Dendritic cell treated with granulocyte-macrophage colony-stimulating factor and Interleukin-4, amounts not matched to agents 40 ng/mL and 50 ng/mL, for 4 days (primary cell): ENCODE results near the gene RBM7.

ENCODE experiments used
- H3K27ac Mint-ChIP-seq: one replicate; pipeline ENCODE4 v1.8.0; 2022; ENCODE audit warnings: mild to moderate bottlenecking, mixed read lengths
- H3K27me3 Mint-ChIP-seq: one replicate; pipeline ENCODE4 v1.8.0; 2022; ENCODE audit warnings: mild to moderate bottlenecking, mixed read lengths
- H3K36me3 Mint-ChIP-seq: one replicate; pipeline ENCODE4 v1.8.0; 2022; ENCODE audit warnings: low read depth, mixed read lengths
- H3K4me1 Mint-ChIP-seq: one replicate; pipeline ENCODE4 v1.8.0; 2022; ENCODE audit warnings: low read depth, mixed read lengths
- H3K4me3 Mint-ChIP-seq: one replicate; pipeline ENCODE4 v1.8.0; 2022; ENCODE audit warnings: mild to moderate bottlenecking, moderate library complexity, mixed read lengths
- H3K9me3 Mint-ChIP-seq: one replicate; pipeline ENCODE4 v1.8.0; 2022; ENCODE audit warnings: mixed read lengths
- intact Hi-C: fragments of 100-400 bp; cut with micrococcal nuclease; formaldehyde crosslinking; loops from one replicate; pipeline ENCODE4 v1.15.0; 2022

Gene RBM7

GRCh38 chr11:114412946-114413345 is 12.5 kb downstream of the RBM7 start:
- no peaks in the 10 kb centered on the region for H3K4me1 Mint-ChIP-seq
- H3K4me3 Mint-ChIP-seq = no peak overlapping the region
- intact Hi-C loops = no loop called here
- H3K36me3 Mint-ChIP-seq = peaks cover 32% of the 10 kb centered on the region
- H3K9me3 Mint-ChIP-seq = no peaks in the 10 kb centered on the region
- no peak overlapping the region for H3K27ac Mint-ChIP-seq
- H3K27me3 Mint-ChIP-seq = no peaks in the 10 kb centered on the region

GRCh38 chr11:114413958-114414357 is 13.5 kb downstream of the RBM7 start:
- Mint-ChIP-seq H3K27me3 (no peaks in the 10 kb centered on the region), H3K4me1 (no peaks in the 10 kb centered on the region), H3K4me3 (no peak overlapping the region), H3K9me3 (no peaks in the 10 kb centered on the region), H3K27ac (no peak overlapping the region), H3K36me3 (peaks cover 31% of the 10 kb centered on the region)
- intact Hi-C loops = no loop called here

DNA sequence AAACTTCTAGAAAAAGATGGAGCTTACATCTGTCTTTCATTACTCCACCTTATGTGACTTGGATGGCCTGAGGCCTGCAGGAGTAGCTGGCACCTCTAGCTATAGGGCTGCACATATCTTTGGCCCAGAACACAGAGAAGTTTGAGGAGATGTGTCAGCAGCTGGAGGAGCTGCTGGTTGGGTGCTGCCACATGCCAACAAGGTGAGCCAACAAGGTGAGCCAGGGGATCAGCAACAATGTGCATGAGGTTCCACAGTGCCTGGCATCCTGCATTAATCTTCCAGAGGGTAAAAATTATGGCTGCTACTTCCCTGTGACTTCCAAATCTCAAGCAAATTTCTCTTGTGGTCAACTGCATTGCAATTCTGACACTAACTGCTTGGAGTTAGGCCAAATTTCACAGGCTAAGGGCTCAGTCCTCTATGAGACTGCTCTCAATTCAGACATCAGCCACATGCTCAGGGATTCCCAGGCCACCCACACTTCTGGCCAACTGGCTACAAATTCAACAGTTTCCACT is 16.0 kb downstream of the RBM7 start:
- peaks cover 12% of the 10 kb centered on the region for H3K36me3 Mint-ChIP-seq
- H3K27me3 Mint-ChIP-seq = no peaks in the 10 kb centered on the region
- intact Hi-C loops = no loop called here
- no peak overlapping the region for H3K4me3 Mint-ChIP-seq
- no peaks in the 10 kb centered on the region for H3K4me1 Mint-ChIP-seq
- H3K9me3 Mint-ChIP-seq = no peaks in the 10 kb centered on the region
- no peak overlapping the region for H3K27ac Mint-ChIP-seq

GRCh38 chr11:114426280-114426679 is 25.8 kb downstream of the RBM7 start:
- Mint-ChIP-seq H3K4me1 (no peaks in the 10 kb centered on the region), H3K9me3 (no peaks in the 10 kb centered on the region), H3K4me3 (no peak overlapping the region), H3K36me3 (no peaks in the 10 kb centered on the region), H3K27ac (no peak overlapping the region), H3K27me3 (no peaks in the 10 kb centered on the region)
- intact Hi-C loops = no loop called here

DNA sequence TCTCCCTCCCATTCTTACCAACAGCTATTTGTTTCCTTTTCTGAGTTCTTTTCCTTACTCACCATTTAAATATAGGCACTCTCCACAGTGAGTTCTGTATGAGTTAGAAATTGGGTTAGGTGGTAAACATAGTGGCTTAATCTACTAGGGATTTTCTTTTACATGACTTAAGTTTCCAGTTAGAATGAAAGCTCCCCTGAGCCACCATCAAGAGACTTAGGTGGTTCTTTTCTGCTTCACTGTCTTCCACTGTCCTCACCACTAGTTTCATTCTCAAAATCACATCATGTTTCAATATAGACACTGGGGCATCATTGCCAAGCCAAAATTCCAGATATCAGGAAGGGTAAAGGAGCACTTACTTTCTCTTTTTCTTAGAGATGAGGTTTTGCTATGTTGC is 29.8 kb downstream of the RBM7 start:
- H3K9me3 Mint-ChIP-seq = no peaks in the 10 kb centered on the region
- H3K27ac Mint-ChIP-seq = no peak overlapping the region
- H3K36me3 Mint-ChIP-seq = no peaks in the 10 kb centered on the region
- intact Hi-C loops = no loop called here
- no peak overlapping the region for H3K4me3 Mint-ChIP-seq
- no peaks in the 10 kb centered on the region for H3K27me3 Mint-ChIP-seq
- H3K4me1 Mint-ChIP-seq = peaks cover 6% of the 10 kb centered on the region

- Mint-ChIP-seq H3K27me3 (no peaks in the 10 kb centered on the region), H3K4me1 (peaks cover 6% of the 10 kb centered on the region), H3K27ac (no peak overlapping the region), H3K36me3 (no peaks in the 10 kb centered on the region), H3K4me3 (no peak overlapping the region), H3K9me3 (no peaks in the 10 kb centered on the region)
- intact Hi-C loops = no loop called here
These were observed 32.4 kb downstream of the RBM7 start for GRCh38 chr11:114432893-114433292.

GRCh38 chr11:114433376-114433775 is 32.9 kb downstream of the RBM7 start:
- Mint-ChIP-seq H3K4me3 (no peak overlapping the region), H3K36me3 (no peaks in the 10 kb centered on the region), H3K4me1 (peaks cover 6% of the 10 kb centered on the region), H3K9me3 (no peaks in the 10 kb centered on the region), H3K27me3 (no peaks in the 10 kb centered on the region), H3K27ac (no peak overlapping the region)
- intact Hi-C loops = no loop called here

DNA sequence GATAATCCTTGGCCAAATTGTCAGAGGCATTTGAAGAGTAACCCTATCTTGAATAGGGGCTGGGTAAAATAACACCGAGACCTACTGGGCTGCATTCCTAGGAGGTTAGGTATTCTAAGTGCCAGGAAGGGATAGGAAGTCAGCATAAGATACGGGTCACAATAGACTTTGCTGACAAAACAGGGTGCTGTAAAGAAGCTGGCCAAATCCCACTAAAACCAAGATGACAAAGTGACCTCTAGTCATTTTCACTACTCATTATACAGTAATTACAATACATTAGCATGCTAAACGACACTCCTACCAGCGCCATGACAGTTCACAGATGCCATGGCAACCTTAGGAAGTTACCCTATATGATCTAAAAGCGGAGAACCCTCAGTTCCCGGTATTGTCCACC is 37.8 kb downstream of the RBM7 start:
- H3K36me3 Mint-ChIP-seq = peaks cover 9% of the 10 kb centered on the region
- no peaks in the 10 kb centered on the region for H3K9me3 Mint-ChIP-seq
- H3K27me3 Mint-ChIP-seq = no peaks in the 10 kb centered on the region
- H3K4me3 Mint-ChIP-seq = no peak overlapping the region
- intact Hi-C loops = loop anchor here (5.0 kb wide), 1 partner anchor 96 kb away; no protein-coding TSS in a partner anchor
- H3K27ac Mint-ChIP-seq = no peak overlapping the region
- H3K4me1 Mint-ChIP-seq = peaks cover 15% of the 10 kb centered on the region

GRCh38 chr11:114439229-114440120 is 39.0 kb downstream of the RBM7 start, which contains the start of gene REXO2:
Gene REXO2 (plus strand): TSS chr11:114439467. CDS start chr11:114439529, 62 bp downstream.
- H3K36me3 Mint-ChIP-seq = peaks cover 9% of the 10 kb centered on the region
- H3K27ac Mint-ChIP-seq = peak within 1 kb of the TSS; percentile 79
- intact Hi-C loops = loop anchor here (1.0 to 5.0 kb wide), 2 partner anchors 38 to 97 kb away; no protein-coding TSS in a partner anchor
- H3K27me3 Mint-ChIP-seq = no peaks in the 10 kb centered on the region
- peak within 1 kb of the TSS; percentile 97 for H3K4me3 Mint-ChIP-seq
- peaks cover 15% of the 10 kb centered on the region for H3K4me1 Mint-ChIP-seq
- H3K9me3 Mint-ChIP-seq = no peaks in the 10 kb centered on the region

DNA sequence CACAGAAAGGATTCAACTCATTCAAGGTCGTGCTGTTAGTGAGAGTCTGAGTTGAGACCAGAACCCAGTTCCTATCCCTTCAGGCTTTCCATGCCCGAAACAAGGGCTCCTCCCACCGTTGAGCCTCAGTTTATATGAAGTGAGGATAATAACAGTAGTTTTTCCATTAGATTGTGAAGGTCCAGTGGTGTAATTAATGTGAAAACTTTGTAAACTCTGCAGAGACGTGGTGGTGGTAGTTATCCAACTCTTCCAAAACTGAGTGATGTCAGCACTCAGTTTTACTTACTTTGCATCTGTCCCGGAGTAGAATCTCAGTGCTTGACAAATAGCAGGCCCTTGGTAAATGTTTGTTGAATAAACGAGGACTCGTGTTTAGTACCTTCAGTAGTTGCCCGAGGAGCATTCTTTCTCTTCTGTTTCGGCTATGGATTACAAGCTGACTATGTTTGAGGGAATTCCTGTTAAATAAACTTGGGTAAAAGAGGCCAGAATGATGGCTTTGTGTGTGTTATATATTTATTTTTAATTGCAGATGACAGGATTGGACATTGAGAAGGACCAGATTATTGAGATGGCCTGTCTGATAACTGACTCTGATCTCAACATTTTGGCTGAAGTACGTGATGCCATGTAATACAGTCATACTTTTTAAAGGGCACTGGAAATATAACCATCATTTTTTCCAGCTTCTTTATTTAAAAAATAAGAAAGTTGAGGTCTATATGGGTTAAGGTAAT is 39.8 kb downstream of the RBM7 start:
- H3K9me3 Mint-ChIP-seq = no peaks in the 10 kb centered on the region
- peaks cover 9% of the 10 kb centered on the region for H3K36me3 Mint-ChIP-seq
- intact Hi-C loops = no loop called here
- H3K27ac Mint-ChIP-seq = peak overlapping the region; percentile 79
- peaks cover 9% of the 10 kb centered on the region for H3K4me1 Mint-ChIP-seq
- peak overlapping the region; percentile 97 for H3K4me3 Mint-ChIP-seq
- no peaks in the 10 kb centered on the region for H3K27me3 Mint-ChIP-seq

- Mint-ChIP-seq H3K27ac (no peak overlapping the region), H3K27me3 (no peaks in the 10 kb centered on the region), H3K36me3 (peaks cover 9% of the 10 kb centered on the region), H3K9me3 (no peaks in the 10 kb centered on the region), H3K4me3 (no peak overlapping the region), H3K4me1 (peaks cover 9% of the 10 kb centered on the region)
- intact Hi-C loops = no loop called here
These were observed 40.7 kb downstream of the RBM7 start for GRCh38 chr11:114440971-114441763.

DNA sequence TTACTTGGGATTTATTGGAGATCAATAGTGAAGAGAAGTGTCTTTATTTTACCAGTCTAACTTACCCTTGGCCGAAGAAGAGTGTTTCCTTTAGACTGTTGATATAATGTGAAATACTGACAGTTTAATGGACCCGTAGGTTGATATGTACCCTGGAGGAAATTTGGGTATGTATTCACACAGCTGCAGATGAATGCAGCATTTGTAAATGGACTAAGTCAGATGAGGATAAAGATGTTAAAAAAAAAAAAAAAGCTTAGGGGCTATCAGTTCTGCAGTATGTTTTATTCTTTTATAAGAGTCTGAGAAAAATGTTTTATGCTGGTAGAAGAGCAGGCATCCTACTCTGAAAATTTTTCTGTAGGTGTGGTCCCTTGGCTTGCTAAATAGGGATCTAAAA is 41.5 kb downstream of the RBM7 start:
- Mint-ChIP-seq H3K27me3 (no peaks in the 10 kb centered on the region), H3K27ac (no peak overlapping the region), H3K4me1 (peaks cover 9% of the 10 kb centered on the region)

GRCh38 chr11:114442536-114442935 is 42.1 kb downstream of the RBM7 start:
- Mint-ChIP-seq H3K27me3 (no peaks in the 10 kb centered on the region), H3K27ac (no peak overlapping the region), H3K4me1 (peaks cover 9% of the 10 kb centered on the region), H3K36me3 (peaks cover 22% of the 10 kb centered on the region), H3K4me3 (no peak overlapping the region), H3K9me3 (no peaks in the 10 kb centered on the region)
- intact Hi-C loops = no loop called here

More for the DNA sequence above, 41.5 kb downstream of the RBM7 start:
- Mint-ChIP-seq H3K36me3 (peaks cover 16% of the 10 kb centered on the region), H3K9me3 (no peaks in the 10 kb centered on the region), H3K4me3 (no peak overlapping the region)
- intact Hi-C loops = no loop called here
